GM21786 (cell line): ENCODE data around the gene DHRS12.

ENCODE experiments used
- ATAC-seq: cut with Tn5 transposase; IDR thresholded peaks from one replicate; pipeline ENCODE4 v1.9.1; 2021; ENCODE audit not compliant: unreplicated experiment

DHRS12 gene

DNA sequence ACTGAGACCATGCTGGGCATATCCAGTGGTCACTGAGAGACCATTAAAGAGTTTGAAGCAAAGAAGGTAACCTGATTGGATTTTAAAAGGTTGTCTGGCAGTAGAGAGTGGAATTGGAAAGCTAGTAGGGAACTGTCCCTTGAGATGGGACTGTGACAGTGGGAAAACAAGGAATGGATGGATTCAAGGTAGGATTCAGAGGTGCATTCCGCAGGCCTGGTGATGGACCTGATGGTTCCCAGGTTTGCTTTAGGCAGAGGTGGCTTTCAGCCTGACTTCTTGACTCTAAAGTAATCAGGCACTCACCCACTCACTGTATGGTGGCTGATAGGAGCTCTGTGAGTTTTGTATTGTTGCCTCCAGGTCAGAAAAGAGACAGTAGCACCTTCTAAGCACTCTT is 73.0 kb downstream of the DHRS12 start:
- no peak for ATAC-seq

DNA sequence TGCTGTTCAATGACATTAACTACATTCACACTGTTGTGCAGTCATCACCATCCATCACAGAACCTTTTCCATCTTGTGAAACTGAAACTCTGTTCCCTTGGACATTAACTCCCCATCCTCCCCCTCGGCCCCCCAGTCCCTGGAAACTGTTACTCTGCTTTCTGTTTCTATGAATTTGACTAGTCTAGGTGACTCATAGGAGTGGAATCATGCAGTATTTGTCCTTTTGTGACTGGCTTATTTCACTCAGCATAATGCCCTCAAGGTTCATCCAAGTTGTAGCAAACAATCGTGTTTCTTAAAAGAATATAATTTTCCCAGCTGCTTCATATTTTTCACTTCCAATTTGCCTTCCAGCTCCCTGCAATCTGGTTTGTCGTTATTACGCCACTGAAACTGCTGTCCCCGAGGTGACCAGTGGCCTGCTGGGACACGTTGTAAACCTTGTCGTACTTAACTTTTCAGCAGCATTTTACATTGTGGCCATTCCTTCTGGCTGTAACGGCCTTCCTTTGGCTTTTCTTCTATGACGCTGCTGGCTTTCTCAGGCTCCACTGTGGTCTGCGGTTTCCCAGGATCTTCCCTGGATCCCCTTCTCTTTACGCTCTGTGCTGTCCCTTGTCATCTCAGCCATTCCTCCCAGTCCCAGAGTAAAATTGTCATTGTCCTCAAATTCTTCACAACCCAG is 74.0 kb downstream of the DHRS12 start:
- no peak for ATAC-seq

DNA sequence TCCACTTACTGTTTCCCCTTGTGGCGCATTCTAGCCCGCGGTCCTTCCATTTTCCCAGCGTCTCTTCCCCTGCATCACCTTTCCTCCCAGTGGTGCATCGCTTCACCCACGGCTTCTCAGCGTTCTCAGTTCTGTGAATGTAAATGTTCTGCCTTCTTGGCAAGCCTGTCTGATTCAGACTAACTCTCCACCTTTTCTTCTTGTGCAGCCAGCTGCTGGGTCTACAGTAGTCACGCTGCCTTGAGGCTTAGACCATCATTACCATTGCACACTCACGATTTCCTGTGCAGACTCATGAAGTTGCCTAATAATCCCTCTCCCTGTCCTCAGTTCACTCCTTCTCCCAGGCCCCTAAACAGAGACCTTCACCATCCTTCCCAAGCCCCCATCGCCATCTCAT is 75.0 kb downstream of the DHRS12 start:
- no peak for ATAC-seq

DNA sequence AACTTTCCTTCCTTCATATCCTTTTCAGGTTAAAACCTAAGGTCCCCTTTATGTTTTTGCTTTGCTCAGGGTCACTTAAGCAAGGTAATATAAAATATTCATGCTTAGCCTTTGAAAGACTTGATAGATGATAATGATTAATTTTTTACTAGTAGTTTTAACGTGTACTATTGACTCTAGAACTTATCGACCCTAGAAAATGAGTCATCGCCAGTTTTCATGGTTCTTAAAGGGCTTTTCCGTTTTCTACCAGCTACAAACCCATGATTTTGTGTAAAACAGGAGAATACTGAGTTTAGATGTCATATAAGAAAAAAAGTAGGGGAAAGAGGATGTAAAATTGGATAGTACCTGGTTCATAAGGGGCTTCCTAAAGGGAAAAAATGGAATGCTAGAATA is 75.7 kb downstream of the DHRS12 start:
- ATAC-seq: no peak

DNA sequence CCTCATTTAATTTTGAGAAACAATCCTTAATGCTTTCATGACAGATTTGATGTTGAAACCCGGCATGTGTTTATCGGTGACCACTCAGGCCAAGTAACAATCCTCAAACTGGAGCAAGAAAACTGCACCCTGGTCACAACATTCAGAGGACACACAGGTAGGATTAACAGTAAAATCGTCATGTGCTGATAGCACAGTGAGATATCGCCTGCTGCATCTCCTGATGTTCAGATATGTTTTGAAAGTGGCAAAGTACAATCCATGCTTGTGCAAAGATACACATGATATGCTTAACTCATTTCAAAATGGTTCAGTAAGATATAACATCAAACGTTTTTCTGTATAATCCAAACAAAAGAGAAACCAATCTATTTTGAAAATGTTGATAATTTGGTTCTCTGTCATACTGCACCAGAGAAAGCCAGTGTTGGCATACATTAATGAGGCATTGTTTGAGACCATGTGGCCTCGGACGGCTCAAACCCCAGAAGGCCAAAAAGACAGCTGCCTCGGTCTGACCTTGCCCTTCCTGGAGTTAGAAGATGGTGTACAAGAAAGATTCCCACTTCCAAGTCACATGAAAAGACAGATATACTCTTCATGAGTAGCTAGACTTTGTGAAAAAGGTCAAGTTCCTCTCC is 76.2 kb downstream of the DHRS12 start:
- ATAC-seq: no peak

DNA sequence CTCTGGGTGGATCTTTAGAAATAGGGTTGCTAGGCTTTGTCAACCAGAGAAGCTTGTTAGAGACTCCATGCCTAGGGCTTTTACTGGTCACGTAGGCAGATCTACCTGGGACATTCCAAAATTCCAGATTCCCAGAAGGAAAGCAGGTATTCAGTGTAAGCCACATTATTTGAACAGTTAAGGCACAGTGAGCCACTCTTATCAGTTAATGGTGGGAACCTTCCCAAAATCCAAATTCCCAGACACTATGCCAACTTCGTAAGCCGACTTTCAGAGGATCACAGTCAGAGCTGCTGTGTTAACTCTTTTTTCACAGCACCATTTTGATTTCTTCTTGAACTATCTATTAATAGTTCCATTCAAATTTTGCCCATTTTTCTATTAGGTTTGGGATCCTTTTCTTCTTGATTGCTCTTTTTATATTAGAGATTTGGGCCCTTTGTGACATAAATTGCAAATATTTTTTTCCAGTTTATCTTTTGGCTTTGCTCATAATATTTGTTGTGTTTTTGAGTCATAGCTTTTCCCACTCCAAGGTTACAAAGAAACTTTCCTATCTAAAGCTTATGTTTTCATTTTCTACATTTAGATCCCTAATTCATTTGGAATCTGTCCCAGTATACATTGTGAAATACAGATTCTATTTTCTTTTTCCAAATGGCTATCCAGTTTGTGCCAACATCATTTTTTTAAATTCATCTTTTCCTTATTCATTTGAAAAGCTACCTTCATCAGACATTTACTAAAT is 77.3 kb downstream of the DHRS12 start:
- ATAC-seq: no peak

DNA sequence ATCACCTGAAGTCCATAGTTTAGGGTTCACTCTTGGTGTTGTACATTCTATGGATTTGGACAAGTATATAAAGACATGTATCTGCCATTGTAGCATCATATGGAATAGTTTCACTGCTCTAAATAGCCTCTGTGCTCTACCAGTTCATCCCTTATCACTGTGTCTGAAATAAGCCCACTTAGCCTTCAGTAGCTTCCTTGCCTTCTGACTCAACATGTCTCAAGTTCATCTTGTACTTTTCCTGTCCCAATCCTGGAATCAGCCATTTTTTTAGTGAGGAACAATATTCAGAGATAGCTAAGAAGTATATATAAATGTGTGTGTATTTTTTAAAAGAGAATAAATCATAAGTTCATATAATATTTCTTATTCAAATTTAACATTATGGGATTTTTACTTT is 79.2 kb downstream of the DHRS12 start:
- ATAC-seq: no peak

DNA sequence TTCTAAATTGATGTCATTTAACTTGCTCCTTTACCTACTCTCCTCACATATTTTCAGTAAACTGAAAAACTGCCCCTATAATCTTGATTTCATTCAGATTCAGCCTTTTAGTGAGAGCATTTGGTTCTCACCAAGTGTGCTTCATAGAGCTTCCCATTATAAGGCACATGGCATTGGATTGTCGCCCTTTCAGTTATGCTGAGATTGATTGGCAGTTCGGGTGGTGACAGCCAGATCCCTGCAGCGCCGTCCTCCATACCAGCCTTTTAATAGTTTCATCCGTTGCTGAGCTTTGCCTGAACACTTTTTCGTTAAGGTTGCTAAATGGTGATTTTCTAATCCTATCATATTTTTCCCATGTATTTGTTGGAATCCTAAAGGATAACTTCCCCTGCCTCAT is 80.4 kb downstream of the DHRS12 start:
- no peak for ATAC-seq

DNA sequence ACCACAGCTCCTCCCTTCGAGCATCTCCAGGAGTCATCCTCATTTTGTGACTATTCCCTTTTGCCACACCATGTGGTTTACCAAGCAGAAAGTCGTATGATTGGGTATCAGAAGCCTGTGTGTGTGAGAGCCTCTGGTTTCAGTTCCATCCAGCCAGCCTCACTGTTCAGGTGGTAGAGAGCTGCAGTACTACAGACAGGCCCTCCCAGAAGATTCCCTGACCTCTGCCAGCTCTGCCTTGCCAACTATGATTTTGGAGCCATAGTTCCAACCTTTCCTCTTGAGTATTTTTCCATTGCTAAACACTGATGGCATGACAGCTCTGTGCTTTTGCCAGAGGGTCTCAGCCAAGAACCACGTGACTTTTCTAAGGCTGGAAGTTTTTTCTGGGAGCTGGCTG is 82.5 kb downstream of the DHRS12 start:
- ATAC-seq: peak; percentile 97

DNA sequence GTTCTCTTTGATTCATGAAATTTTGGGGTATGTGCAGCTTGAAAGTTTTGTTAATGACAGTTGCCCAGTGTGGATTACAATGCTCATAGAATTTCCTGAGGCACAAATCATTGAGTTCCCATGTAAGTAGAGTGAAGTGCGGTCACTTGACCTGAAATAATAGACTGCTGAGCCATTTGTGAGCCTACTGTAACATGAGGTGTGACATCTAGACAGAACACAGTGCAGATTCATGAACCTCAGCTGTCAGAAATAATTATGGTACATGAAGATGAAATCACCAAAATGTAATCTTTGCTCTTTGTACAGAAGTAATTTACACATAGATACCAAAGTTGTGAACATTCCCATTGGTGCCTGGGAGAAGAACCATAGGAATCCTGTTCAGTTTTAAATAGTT is 84.6 kb downstream of the DHRS12 start:
- ATAC-seq: no peak
